ENCODE data around the gene MMP3.

DNA sequence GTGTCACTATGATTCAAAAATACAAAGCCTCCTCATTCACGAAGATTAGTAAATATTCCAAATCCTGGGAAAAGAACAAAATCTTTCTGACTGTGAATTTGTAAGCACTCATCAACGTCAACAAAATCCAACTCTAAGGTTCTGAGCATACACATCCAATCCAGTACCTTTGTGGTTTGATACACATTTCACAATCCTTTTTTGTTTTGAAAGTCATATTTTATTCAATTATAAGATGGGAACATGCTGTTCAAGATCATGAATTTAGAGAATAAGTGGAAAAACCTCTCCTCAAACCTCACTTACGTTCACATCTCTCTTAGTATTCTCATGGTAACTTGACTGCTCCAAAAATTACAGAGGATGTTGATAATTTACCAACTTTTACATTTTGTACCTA lies 9.6 kb upstream of the MMP3 start:
- TF ChIP-seq, protein P1, sequence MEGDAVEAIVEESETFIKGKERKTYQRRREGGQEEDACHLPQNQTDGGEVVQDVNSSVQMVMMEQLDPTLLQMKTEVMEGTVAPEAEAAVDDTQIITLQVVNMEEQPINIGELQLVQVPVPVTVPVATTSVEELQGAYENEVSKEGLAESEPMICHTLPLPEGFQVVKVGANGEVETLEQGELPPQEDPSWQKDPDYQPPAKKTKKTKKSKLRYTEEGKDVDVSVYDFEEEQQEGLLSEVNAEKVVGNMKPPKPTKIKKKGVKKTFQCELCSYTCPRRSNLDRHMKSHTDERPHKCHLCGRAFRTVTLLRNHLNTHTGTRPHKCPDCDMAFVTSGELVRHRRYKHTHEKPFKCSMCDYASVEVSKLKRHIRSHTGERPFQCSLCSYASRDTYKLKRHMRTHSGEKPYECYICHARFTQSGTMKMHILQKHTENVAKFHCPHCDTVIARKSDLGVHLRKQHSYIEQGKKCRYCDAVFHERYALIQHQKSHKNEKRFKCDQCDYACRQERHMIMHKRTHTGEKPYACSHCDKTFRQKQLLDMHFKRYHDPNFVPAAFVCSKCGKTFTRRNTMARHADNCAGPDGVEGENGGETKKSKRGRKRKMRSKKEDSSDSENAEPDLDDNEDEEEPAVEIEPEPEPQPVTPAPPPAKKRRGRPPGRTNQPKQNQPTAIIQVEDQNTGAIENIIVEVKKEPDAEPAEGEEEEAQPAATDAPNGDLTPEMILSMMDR (IDR thresholded peaks at IDR 0.05), result no peak
- TF ChIP-seq POLR2A (IDR thresholded peaks at IDR 0.05) (no peak), POLR2AphosphoS5 (IDR thresholded peaks at IDR 0.05) (no peak)

Measured in prostate gland (tissue), 2 donors.